ENCODE measurements around the gene ATXN10.
A peak's percentile ranks its signal among the peaks of the same experiment; 100 is the strongest.
"Not testable (repeated sequence)": the region's sequence is repeated elsewhere in the genome, so short reads cannot be mapped to it uniquely, and the experiment has no call there.

The ATXN10 gene

GRCh38 chr22:45671783-45672563, at the start of gene ATXN10:
Gene ATXN10 (plus strand): TSS chr22:45671834. CDS start chr22:45672064, 230 bp downstream.
- DNase-seq: peak; percentile 57 to 58

DNA sequence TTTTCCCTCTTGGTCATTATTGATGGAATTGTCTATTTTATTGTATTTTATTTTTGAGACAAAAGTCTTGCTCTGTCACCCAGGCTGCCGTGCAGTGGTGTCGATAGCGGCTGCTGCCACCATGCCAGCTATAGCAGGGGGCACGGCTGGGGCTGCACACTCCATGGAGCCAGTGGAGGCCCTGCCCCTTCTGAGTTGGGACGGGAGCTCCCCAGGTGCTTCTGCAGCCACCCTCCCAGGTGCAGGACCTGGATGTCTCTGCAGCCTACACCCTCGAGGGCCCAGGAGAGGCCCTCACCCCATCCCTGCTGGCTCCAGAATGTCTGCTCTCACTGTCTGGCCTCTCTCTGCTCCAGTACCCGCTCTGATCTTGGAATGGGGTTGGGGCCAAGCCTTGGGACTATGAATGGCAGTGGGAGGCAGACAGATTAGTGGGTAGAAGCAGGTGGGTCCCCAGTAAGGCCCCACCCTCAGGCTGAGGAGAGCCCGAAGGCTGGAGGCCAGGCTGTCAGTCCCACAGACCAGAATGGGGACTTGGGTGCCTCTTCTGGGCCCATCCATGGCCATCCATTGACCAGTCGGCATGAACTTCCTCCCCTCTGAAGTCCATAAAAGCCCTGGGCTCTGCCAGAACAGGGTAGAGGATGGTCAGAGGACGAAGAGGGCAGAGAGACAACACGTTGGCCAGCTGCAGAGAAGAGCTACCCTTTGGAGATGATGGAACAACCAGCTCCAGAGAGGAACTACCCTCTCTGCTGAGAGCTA, 49.6 kb upstream of the ATXN10 start:
- DNase-seq: no peak

- not testable (repeated sequence) for DNase-seq
Observed at GRCh38 chr22:45623464-45624145, 48.0 kb upstream of the ATXN10 start.

GRCh38 chr22:45626198-45626651, 45.4 kb upstream of the ATXN10 start:
- no peak for DNase-seq

GRCh38 chr22:45627489-45628233, 44.0 kb upstream of the ATXN10 start:
- DNase-seq: no peak

DNA sequence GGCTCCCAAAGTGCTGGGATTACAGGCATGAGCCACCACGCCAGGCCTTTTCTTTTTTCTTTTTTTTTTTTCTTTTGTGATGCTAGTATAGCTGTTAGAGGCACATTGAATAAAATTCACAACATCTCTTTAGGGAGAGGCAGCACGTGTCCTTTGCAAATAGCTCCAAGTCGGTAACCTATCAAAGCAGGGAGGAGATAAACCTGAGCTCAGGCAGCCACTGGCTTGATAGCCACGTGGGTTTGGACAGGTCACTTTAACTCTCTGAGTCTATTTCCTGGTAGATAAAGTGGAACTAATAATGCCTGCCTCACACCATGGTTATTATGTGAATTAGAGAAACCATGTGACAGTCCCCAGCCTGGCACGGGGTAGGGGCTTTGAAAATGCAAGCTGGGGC, 43.1 kb upstream of the ATXN10 start:
- no peak for DNase-seq

DNA sequence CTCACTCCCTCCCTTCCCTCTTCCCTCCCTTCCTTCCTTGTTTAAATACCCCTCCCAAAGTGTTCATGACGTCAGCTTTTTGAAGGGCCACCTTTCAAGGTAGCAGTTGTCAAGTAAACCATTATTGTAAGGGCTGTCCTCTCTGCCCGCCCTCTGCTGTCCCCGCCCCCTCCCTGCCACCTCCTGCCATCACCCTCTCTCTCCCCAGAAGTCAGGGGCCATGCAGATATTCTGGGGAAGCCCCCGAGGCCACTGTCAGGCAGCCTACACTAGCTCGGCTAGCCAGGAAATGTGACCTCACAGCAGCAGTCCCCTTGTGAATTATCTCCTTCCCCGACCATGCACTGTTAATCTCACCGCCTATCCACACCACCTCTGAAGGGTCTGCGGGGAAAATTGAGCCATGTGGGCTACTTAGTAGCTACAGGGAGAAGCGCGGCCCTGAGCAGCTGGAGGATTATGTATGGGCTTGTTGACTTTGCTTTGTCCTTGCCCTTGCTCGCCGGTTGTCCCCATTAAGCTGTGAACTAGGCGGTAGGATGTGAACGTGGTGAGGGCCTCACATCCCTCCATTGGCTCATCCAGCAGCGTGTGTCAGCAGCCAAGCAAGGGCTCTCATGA, 42.1 kb upstream of the ATXN10 start:
- no peak for DNase-seq

GRCh38 chr22:45630436-45630835, 41.2 kb upstream of the ATXN10 start:
- DNase-seq: no peak

DNA sequence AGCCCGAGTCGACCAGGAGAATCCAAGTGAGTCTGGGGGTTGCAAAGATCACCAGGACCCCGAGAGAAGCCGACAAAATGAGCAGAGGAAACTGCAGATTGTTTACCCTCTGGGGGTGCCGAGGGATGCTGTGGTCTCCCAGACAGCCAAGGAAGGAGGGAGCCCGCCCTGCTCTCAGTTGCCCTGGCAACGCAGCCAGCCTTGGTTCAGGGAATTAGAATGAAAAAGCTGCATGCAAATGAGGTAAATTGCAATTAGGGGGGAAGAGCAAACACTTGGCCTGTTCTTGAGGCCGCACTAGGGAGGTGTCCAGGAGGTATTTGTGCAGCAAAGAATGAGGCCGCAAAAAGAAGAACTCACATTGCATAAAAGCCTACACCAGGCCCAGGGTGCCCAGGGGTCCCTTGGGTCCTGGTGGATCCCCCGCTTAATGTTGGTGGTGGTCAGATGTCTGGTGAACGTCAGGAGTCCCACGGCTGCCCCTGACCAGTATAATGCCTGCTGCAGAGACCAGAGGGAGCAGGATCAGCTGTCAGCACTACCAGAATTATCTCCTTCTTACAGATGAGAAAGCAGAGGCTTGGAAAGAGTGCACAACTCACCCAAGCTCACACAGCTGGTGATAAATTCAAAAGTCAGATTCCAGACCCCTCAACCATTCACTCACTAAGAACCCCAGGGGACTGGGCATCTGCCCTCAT, 40.3 kb upstream of the ATXN10 start:
- DNase-seq: no peak

GRCh38 chr22:45631841-45632238, 39.8 kb upstream of the ATXN10 start:
- DNase-seq: no peak

DNA sequence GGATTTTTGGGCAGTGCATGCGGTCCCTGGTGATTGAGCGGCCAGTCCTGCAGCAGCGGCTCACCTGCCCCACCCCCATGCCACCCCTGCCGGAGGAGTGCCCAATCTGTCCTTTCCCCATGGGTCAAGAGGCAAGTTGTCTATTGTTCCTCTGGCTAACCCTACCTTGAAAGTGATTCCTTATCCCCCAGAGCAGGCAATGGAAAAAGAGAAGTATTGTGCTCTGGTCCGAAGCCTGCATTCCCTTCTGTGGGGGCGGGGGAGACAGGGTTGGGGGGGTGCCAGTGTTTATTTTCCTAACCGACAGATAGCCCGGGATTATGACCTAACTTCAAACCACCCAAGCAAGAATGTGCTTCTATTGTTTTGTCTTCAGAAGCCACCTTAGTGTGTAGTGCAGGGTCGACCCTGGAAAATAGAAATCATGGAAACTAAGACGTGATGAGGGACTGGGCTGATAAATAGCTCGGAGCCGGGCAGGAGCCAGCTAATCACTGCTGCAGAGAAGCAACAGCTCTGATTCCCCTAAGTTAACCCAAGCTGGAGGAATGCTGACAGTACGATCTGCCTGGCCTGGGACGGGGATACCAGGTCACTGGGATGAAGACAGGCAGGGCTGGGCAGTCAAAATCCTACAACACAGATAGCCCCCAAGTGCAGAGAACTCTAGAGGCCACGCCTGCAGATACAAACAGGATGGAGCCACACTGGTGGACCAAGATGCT, 38.7 kb upstream of the ATXN10 start:
- DNase-seq: no peak

DNA sequence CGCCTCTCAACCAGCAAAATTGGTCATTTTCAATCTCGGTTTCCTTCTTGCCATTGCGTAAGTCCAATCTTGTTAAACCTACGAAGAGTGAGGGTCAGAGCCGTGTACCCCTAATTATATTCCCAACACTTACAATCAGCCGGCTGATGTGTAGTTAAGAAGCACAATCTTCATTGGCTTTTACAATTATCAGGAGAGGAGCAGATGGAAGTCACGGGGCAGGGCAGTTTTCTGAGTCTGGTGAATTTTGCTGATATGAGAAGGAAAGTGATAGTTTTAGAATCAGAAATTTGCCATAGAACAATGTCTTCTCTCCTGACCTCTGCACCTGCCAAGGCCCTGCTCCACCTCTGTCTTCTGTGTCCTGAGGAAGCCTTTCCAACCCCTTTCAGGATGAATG, 35.0 kb upstream of the ATXN10 start:
- DNase-seq: no peak

DNA sequence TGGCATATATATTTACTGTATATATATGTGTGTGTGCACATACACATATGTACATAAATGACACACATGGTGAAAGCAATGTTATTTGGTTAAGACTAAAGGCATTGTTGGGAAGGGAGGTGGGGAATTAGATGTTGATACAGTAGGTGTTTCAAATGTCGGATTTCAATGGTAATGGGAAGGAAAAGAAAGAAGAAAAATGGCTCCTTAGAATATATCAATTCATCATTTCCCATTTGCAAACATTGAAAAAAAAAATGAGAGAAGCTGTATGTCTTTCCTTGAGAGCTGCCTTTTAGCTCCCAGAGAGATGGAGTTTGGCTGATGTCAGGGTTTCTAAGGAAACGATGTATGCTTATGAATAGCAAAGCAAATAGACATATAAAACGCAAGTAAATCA, 33.4 kb upstream of the ATXN10 start:
- DNase-seq: no peak

DNA sequence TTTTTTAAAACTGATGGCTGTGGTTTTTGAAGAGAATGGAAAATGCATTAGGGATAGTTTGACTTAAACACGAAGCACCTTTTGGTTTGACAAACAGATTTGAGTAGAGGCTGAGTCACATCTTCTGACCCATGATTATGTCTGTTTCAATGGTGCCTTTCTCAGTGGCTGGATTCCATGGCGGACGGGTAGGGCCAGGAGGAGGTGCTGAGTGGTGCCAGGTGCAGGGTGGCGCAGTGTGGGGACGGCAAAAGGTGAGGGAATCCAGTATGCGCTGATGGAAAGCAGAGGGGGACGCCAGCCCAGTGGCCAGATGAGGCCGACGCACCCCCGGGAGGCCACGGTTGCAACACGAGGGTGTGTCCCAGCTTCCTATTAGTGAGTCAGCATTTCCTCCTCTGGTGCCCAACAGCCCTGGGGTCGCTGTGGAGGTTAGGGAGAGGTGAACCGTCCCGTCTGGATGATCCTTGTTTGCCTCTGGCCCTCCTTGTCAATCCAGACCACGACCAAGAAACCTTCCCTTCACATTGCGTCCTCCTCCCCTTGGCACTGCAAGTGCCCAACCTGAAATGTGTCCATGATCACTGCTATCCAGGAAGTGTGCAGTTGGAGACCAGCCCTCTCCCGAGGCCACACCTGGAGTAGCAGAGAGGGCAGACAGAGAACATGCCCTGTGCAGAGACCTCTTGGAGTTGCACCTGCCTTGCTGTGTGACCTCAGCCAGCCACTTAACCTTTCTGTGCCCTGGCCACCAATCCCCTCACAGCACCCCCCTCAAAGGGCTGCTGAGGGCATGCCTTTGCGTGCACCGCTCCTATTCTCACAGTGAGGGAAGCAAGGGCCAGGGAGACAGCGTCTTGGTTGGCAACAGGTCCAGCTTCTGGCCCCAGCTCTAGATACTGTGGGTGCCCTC, 32.5 kb upstream of the ATXN10 start:
- peak; percentile 32 to 36 for DNase-seq

DNA sequence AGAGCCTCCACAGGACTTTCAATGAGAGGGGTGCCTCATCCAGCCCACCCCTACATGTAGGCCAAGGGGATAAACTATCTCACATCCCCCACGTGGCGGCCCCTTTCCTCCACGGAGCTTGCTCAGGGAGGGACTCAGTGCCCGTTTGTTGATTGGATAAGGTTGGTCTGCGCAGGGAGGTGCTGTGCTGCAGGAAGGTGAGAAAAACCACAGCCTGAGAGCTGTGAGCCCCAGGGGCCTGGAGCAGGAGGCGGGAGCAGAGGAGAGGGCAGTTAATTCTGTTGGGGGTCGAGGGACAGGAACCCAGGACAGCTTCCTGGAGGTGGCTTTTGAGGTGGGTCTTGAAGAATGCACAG, 31.9 kb upstream of the ATXN10 start:
- no peak for DNase-seq

DNA sequence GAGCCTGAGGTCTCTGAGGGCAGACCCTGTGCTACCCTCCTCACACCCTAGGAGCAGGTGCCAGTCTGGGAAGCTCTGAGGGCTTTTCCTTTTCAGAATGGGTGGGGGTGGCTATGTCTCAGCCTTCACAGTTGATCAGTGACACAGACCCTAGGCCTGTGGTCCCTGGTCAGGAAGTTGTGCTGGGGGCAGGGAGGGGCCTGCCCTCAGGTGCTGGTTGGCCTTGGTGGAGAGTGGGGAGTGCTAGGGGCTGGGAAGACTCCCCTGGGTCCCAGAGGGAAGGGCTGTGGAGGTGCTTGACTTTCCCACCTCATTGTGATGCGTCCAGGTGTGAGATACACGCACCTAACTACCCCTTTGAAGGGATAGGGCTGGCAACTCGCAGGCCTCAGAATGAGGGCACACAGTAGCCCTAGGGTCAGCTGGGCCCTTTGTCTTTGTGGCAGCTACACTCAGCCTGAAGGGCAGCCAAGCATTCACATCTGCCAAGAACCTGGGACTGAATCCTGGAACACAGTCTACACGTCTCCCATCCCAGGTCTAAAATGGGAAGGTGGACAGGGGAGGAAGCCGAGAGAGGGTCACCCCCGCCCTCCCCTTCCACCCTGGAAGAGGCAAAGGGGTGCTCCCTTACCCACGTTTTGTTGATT, 31.2 kb upstream of the ATXN10 start:
- DNase-seq: no peak

DNA sequence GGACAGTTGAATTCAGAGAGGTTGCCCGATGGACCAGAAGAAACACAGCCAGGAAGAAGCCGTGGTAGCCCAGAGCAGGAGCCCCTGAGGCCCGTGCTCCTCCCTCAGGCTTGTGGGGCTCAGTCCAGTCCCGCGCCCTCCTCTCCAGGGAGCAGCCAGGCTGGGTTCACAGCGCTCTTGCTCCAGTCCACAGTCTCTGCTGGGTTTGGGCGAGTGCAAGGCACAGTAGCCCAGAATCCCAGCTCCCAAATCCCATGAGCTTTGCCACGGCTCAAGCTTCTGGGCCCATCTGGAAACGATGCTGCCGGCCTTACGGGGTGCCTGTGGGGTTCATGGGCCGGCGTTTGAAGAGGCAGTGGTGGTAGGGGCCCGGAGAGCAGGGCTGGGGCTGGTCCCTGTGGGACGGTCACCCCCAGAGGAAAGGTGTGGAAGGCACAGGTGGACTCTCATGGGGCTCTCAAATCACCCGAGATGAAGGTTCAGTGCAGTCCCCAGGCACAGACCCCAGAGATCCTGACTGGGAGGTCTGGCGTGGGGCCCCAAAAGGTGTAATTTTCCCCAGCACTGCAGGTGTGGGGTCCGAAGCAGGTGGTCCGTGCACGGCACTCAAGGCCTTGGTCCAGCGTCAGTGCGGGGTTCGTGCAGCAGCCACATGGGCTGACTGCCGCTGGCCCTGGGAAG, 30.6 kb upstream of the ATXN10 start:
- no peak for DNase-seq

DNA sequence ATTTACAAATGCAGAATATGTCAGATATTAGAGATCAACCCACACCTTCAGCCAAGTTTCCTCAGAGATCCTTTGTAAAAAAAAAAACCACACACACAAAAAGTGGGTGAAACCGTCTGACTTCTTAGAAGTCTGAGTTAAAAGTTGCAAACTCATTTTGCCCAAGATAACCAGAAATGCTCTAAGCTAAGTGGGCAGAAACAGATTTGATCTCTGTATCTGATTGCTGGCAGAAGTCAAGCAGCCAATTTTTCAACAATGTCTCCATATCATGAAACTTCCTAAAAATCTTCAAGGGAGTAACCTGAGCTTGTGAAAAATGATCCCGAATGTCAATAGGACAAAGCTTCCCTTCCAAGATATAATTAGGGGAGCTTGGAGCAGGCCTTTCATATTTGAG, 28.6 kb upstream of the ATXN10 start:
- no peak for DNase-seq

- DNase-seq: no peak
Observed at GRCh38 chr22:45644714-45645113, 26.9 kb upstream of the ATXN10 start.

Data from Kasumi-1 (cell line).